GM18520 (cell line): ENCODE measurements around the gene UNKL.

ENCODE experiments used
- ATAC-seq: cut with Tn5 transposase; IDR thresholded peaks from one replicate; pipeline ENCODE4 v1.9.1; 2021; ENCODE audit not compliant: unreplicated experiment

Gene UNKL

GRCh38 chr16:1342526-1343427 is 71.7 kb downstream of the UNKL start:
- peak; percentile 90 for ATAC-seq

DNA sequence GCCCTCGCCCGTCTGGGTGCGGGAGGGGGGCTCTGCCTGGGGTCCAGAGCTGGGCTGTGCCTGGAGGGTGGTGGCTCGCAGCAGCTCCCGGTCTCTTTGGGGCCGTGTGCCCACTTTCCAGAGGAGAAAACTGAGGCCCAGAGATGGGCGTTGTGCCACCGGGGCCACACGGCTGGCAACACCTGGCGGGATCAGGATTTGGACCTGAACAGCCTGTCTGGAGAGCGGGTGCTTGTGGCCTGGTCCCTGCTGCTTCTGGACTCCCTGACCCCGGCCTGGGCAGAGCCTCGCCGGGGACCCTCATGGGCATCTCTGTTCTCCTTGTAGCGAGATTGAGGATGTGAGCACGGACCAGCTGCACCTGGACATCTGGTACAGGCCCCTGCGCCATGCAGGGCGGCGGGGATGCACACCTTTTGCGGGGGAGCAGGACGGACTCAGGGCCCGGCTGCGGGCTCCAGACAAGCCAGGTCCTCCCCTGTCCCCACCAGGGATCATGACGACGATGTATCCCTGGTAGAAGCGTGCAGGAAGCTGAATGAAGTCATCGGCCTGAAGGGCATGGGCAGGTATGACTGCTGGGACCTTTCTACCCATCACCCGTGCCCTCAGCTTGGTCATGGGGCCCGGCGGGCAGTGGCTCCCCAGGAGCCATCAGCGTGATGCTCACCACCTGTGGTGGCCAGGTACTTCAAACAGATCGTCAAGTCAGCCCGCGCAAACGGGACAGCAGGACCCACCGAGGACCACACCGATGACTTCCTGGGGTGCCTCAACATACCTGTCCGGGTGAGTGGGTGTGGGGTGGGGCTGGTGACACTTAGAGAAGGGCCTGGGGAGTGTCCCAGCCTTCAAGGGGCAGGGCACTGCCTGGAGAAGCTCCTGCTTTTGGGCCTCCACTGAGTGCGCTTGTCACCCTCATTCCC is 72.7 kb downstream of the UNKL start:
- ATAC-seq, result no peak

DNA sequence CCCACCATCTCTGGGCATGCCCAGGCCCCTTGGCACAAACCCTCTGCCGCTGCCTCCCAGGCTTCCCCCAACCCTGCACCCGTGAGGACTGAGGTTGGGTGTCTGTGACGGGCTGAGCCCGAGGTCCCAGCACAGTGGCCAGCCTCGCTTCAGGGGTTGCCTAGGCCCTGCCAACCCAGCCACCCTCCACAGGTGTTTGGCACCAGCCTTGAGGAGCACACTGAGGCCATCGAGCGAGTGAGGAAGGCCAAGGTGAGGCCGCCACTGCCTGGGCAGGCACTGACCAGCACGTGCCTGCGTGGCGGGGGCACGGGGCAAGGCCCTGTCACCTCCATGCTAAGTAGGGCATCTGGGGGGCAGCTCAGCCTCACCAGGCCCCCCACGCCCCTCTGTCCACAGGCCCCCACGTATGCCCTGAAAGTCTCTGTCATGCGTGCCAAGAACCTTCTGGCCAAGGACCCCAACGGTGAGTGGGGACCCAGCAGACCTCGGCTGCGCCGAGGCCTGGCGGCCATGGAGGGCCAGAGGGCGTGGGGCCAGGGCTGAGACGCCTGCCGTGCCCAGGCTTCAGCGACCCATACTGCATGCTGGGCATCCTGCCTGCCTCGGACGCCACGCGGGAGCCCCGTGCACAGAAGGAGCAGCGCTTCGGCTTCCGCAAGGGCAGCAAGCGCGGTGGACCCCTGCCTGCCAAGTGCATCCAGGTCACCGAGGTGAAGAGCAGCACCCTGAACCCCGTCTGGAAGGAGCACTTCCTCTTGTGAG is 73.6 kb downstream of the UNKL start:
- ATAC-seq, result no peak

GRCh38 chr16:1338855-1339675 is 75.4 kb downstream of the UNKL start:
- ATAC-seq, result no peak

- ATAC-seq, result no peak
Observed at GRCh38 chr16:1338119-1338730, 76.3 kb downstream of the UNKL start.

GRCh38 chr16:1337486-1337885 is 77.0 kb downstream of the UNKL start:
- ATAC-seq, result no peak

DNA sequence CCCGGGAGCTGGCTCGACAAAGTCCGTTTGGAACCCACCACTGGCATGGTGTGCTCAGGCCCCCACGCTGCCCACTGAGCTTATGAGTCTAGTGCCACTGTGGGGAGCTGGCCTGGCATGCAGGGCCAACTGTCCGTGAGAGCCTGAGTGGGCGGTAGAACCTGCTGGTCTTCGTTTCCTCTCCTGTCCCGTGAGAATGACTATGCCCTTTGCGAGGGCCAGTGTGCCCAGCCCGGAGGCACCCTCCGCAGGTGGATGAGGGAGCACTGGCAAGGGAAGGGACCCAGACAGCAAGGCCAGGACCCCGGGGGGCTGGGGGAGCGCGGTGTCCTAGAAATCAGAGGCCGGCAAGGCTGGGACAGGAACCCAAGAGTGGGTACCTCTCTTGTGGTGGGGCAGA is 77.9 kb downstream of the UNKL start:
- no peak for ATAC-seq

DNA sequence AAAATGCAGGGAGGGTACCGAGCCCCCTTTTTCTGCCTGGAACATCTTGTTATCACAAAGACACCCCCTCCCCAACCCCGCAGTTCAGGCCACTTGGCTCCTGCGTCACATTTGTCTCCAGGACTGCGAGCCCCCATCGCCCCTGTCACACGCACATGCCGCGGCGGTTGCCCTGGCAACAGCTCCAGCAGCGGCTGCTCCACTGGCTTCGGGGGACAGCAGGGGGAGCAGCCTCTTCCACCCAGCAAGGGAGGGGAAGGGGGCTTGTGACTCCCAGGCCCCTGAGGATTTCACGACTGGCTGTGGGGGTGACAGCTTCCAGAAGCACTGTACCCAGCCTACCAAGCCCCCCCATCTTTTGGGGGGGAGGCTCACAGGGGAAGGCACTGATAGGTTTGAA is 78.5 kb downstream of the UNKL start:
- ATAC-seq, result no peak

- no peak for ATAC-seq
Observed at GRCh38 chr16:1335211-1335971, 79.1 kb downstream of the UNKL start.

DNA sequence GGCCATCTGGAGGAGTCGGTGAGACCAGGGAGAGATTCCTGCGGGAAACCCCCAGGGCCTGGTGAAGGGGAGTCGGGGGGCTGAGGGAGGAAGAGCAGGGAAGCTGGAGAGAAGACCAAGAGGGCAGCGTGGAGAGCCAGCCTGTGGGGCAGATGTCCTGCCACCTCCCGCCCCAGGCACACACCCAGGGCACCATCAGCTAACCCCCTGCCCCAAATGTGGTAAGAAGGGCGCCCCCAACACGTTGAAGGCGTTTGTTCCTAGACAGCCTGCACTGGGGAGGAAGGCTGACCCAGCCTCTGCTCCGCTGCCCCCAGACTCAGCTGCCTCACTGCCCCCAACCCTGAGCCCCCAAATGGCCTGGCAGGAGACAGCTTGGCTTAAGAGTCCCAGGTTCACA is 79.8 kb downstream of the UNKL start:
- no peak for ATAC-seq

GRCh38 chr16:1333854-1334700 is 80.4 kb downstream of the UNKL start:
- no peak for ATAC-seq

- ATAC-seq, result no peak
Observed at GRCh38 chr16:1333149-1333812, 81.2 kb downstream of the UNKL start, which contains the start of gene BAIAP3. Gene BAIAP3 (plus strand): TSS chr16:1333645. CDS start chr16:1338550, 4,905 bp downstream.

DNA sequence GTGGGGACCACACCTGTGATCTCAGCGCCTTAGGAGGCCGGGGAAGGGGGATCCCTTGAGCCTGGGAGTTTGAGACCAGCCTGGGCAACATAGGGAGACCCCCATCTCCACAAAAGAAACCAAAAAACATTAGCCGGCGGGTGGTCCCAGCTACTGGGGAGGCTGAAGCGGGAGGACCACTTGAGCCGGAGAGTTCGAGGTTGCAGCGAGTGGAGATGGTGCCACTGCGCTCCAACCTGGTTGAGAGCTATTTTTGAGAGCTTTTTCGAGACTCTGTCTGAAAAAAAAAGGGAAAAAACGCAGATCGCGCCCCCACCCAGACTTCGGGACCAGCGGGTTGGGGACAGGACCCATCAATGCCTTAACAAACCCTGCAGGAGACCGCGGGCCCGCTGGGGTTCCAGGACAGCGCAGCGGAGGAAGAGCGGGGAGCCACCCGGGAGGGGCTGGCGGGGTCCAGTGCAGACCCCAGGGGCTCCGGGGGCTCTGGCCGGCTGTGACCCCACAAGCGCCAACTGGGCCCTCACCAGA is 81.8 kb downstream of the UNKL start:
- ATAC-seq, result no peak

DNA sequence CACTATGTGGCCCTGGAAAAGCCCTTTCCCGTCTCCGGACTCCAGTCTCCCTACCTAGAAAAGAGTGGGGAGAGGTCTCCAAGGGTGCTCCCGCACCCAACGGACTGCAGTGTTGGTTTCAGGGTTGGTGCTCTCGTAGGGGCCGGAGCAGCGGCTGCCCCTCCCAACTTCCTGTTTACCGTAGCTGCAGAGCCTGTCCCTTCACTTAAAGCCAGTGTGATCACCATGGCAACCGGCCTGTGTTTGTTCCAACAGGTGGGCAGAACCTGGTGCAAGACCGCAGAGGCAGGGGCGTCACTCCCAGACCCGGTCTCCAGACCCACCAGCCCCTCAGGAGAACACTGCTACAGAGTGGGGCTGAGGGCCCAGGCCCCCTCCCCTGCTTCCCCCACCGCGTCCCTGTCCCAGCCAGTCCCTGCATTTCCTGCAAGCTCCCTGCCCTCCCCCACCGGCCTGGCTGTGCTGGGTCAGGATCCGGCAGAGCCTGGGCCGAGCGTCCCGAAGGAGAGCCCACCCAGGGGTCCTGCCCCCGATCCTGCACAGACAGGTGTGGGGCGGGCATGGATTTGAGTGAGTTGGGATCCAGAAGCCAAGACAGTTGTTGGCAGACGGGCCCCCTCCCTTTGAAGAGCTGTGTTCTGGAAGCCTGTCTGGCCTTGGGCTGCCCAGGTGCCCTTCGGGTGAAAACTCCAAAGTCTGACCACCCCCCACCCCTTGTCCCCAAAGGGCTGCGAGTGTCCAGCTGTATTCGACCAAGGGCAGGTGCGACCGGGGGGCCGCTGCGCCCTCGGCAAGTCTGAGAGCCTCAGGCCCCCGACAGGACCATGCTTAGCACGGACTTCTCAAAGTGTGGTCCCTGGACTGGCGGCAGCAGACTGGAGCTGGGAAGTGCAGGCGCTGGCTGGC is 82.5 kb downstream of the UNKL start:
- ATAC-seq, result no peak

- no peak for ATAC-seq
Observed at GRCh38 chr16:1330931-1331711, 83.4 kb downstream of the UNKL start.
